ENCODE data around the gene GLG1. TPM values are rescaled to one million over a fixed set of nuclear protein-coding genes. Genes with fewer than 3 reads are reported as not detected.
"Not testable (repeated sequence)": the region's sequence is repeated elsewhere in the genome, so short reads cannot be mapped to it uniquely, and the experiment has no call there.

Gene GLG1
- polyA plus RNA-seq, 2 of the 4 experiments (the other 2 are of a cell fraction) = 51.9 to 90.6 TPM

DNA sequence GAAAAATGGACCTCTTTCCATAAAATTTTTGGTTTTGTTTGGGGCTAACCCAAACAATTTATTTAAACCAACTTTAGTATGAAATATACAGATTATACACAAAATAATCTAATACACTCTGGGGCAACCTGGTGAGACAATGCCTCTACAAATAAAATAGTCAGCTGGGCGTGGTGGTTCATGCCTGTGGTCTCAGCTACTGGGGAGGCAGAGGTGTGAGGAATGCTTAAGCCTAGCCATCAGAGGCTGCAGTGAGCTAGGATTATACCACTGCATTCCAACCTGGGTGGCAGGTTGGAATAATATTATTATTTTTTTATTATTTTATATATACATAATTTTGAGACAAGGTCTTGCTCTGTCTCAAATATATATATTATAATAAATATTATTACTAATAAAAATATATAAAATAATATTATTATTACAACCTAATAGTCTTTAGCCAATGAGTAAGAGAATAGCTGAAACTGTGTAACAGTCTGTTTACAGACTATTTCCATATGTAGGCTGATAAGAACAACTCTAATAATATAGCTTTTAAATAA is 50.5 kb downstream of the GLG1 start:
- H3K9me3 ChIP-seq = no peaks in the 10 kb centered on the region
- 89% methylated on average over 1 of the region's 1 CpG for WGBS (ENCODE audit: missing lambda C conversion rate)
- no peak for DNase-seq (ENCODE audit: low read depth in 1 of 2, low spot score in 1 of 2)
- TF ChIP-seq JUN (IDR thresholded peaks at IDR 0.05) (no peak), MAFK (IDR thresholded peaks at IDR 0.05; ENCODE audit: partially characterized antibody) (no peak), EHMT2 (IDR thresholded peaks at IDR 0.05; ENCODE audit: low read depth) (no peak), FOSL2 (IDR thresholded peaks at IDR 0.05) (no peak), FOSL2 (CRISPR knock-in tag; IDR thresholded peaks at IDR 0.05) (no peak), SREBF2 (IDR thresholded peaks at IDR 0.05) (no peak), TFCP2L1 (CRISPR knock-in tag; IDR thresholded peaks at IDR 0.05) (no peak)
- ChIA-PET POLR2A (interaction anchor here (0.6 to 0.7 kb wide), 2 partner anchors 51 to 261 kb away, joined by 3 to 4 read pairs; partner anchors contain the start of gene GLG1), CTCF (interaction anchor here (1.0 to 1.5 kb wide), 3 partner anchors 14 to 42 kb away, joined by 3 to 4 read pairs (median 3); no protein-coding TSS in a partner anchor)
- ATAC-seq = no peak
- H3K4me3 ChIP-seq = no peak overlapping the region
- H3K4me2 ChIP-seq = no peak overlapping the region; the same call in 2 of the 3 replicates
- no peak for FAIRE-seq
- no peak overlapping the region for H3K27ac ChIP-seq
- peaks cover 9% of the 10 kb centered on the region; the same call in 1 of the 3 replicates for H3K4me1 ChIP-seq

DNA sequence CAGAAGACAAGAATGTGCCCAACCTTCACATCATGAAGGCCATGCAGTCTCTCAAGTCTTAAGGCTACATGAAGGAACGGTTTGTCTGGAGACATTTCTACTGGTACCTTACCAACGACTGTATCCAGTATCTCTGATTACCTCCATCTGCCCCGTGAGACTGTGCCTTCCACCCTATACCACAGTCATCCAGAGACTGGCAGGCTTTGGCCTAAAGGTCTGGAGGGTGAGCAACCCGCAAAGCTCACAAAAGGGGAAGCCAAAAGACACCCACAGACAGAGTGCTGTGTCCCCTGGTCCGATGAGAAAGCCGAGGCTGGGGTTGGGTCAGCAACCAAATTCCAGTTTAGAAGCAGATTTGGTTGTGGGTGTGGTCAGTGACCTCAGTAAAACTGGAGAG is 54.6 kb downstream of the GLG1 start:
- H3K27ac ChIP-seq; H3K4me1 ChIP-seq; POLR2A ChIA-PET; H3K4me2 ChIP-seq; DNase-seq (ENCODE audit: low read depth in 1 of 2, low spot score in 1 of 2); CTCF ChIA-PET; ATAC-seq; FAIRE-seq; H3K9me3 ChIP-seq; H3K4me3 ChIP-seq: not testable (repeated sequence)
- 97% methylated on average over 6 of the region's 6 CpGs for WGBS (ENCODE audit: missing lambda C conversion rate)

DNA sequence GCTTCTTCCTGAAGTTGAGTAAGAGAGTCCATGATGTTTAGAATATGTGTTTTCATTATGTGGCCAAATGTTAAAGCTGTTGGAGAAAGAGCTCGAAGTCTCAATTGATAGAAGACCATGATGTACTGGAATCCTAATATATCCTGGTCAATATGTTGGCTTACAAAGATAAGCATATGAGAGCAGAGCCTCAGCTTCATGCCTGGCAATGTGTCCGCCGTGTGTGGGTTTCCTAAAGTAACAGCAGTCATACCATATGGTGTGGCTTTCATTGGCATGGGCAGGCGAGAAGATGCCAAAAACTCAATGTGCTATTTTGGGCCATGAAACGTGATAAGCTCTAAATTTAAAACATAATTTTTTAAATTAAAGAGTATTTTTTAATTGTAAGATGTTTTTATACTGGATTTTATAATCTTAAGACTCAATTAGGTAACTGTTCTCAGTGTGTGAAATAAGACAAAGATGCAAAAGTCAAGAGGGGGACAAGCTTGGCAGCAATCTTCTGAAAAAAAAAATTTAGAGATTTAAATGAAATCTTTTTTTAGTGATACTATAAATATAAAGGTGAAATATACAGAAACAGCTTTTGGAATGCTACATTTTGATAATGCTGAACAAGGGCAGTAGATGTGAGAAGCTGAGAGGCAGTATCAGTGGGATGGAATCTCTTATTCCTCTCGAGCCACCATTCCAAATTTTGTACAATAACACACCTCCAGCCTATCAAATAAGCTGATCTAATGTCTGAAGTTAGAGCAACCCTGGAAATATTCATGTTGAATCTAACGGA is 56.5 kb downstream of the GLG1 start:
- 88% methylated on average over 7 of the region's 7 CpGs for WGBS (ENCODE audit: missing lambda C conversion rate)
- CTCF ChIA-PET = interaction anchor here (0.6 kb wide), 1 partner anchor 106 kb away, joined by 4 read pairs; no protein-coding TSS in a partner anchor
- H3K4me2 ChIP-seq; POLR2A ChIA-PET; ATAC-seq; H3K9me3 ChIP-seq; FAIRE-seq; H3K4me1 ChIP-seq; DNase-seq (ENCODE audit: low read depth in 1 of 2, low spot score in 1 of 2); H3K27ac ChIP-seq; H3K4me3 ChIP-seq: not testable (repeated sequence)

DNA sequence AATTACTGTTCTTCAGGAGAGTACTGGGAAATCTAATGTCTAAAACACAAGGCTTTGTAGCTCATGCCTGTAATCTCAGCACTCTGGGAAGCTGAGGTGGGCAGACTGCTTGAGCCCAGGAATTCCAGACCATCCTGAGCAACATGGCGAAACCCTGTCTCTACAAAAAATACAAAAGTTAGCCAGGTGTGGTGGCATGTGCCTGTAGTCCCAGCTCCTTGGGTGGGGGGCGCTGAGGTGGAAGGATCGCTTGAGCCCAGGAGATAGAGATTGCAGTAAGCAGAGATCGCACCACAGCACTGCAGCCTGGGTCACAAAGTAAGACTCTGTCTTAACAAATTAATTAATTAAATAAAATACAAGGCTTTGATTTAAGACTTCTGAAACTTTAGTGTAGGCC is 60.8 kb downstream of the GLG1 start:
- H3K4me3 ChIP-seq; DNase-seq (ENCODE audit: low read depth in 1 of 2, low spot score in 1 of 2); H3K9me3 ChIP-seq; POLR2A ChIA-PET; H3K4me1 ChIP-seq; CTCF ChIA-PET; H3K4me2 ChIP-seq; H3K27ac ChIP-seq; FAIRE-seq; ATAC-seq: not testable (repeated sequence)
- WGBS (ENCODE audit: missing lambda C conversion rate) = 89% methylated on average over 4 of the region's 4 CpGs

DNA sequence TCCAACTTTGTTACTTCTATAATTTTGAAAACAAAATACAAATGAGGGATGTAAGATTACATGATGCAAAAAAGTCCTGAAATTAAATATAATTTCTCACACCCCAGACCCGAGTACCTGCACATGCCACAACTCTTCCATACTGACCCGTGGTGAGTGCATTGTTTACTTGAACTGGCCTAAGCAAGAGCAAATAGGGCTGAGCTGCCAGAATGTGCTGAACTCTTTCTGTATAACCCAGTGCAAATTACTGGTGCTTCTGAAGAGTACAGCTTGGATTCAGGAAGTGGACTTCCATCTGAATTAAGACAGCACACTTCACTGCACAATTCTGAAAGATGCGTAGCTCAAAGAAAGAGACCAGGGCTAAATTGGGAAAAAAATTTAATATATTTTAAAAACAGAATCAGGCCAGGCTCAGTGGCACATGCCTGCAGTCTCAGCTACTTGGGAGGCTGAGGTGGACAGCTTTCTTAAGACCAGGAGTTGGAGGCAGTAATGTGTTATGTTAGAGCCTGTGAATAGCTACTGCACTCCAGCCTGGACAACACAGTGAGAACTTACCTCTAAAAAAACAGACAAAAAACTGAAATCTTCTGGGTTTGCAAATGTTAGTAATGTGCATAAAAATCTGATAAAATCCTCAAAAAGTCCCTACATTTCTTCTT is 63.9 kb downstream of the GLG1 start:
- H3K27ac ChIP-seq; POLR2A ChIA-PET; H3K4me2 ChIP-seq; H3K4me1 ChIP-seq; FAIRE-seq; H3K9me3 ChIP-seq; H3K4me3 ChIP-seq; DNase-seq (ENCODE audit: low read depth in 1 of 2, low spot score in 1 of 2); CTCF ChIA-PET: not testable (repeated sequence)
- 64% methylated on average over 2 of the region's 3 CpGs for WGBS (ENCODE audit: missing lambda C conversion rate)
- ATAC-seq = peak in 1 of 2 experiments; percentile 54; a peak in 2 of 6 replicates

DNA sequence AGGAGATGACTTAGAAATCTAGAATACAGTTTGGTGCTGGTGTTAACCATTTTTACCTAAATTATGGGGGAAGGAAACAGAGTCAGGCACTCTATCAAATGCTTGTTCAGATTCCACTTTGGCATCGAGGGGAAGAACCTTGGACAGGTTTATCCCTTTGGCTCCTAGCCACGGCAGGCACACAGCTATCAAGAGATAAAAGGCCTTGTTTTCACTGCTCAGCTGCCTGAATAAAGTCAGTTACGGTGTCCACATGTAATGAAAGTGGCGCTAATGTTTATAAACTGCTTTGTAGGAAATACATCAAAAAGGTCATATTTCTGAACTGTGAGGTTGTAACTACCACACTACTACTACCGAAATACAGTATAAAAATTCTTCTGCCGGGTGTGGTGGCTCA is 66.3 kb downstream of the GLG1 start:
- FAIRE-seq; H3K4me2 ChIP-seq; H3K4me1 ChIP-seq; H3K27ac ChIP-seq; CTCF ChIA-PET; DNase-seq (ENCODE audit: low read depth in 1 of 2, low spot score in 1 of 2); H3K4me3 ChIP-seq; H3K9me3 ChIP-seq; POLR2A ChIA-PET; ATAC-seq: not testable (repeated sequence)
- WGBS (ENCODE audit: missing lambda C conversion rate) = 63% methylated on average over 6 of the region's 6 CpGs

DNA sequence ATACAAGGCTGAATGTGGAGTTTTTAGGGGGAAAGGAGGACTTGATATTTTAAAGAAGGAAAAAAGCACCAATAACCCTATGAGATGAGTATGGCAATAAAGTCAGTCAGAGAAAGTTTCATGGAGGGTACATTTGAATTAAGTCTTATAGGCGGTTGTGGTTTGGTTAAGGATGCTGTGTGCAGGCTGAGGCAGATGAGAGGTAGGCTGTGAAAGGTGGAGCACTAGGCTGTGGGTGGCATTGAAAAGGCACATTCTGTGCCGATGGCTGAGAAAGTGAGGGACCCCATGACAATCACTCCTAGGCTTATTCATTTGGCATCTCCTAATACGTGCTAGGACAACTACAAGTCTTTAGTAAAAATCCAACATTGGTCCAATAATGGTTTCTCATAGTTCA is 68.1 kb downstream of the GLG1 start:
- FAIRE-seq; H3K4me3 ChIP-seq; POLR2A ChIA-PET; DNase-seq (ENCODE audit: low read depth in 1 of 2, low spot score in 1 of 2); H3K27ac ChIP-seq; ATAC-seq; H3K4me1 ChIP-seq; H3K4me2 ChIP-seq; H3K9me3 ChIP-seq; CTCF ChIA-PET: not testable (repeated sequence)
- WGBS (ENCODE audit: missing lambda C conversion rate) = 93% methylated on average over 1 of the region's 3 CpGs

DNA sequence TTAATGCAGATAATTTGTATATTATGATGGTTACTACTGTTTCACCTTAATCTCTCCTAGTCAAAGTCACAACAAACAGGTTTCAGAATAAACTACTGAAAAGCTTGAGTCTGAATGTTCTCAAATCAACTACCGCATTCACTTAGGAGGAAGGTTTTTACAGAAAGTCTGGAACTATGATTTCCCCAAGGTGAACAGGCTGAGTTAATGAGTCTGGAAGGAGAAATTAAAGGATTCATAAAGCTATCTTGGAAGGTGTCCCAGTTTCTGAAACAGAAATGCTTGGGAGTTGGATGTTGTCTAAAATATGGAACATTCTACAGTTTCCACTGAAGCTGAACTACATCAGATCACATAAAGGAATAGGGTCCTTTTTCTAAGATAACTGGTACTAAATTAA is 69.2 kb downstream of the GLG1 start:
- 96% methylated on average over 1 of the region's 1 CpG for WGBS (ENCODE audit: missing lambda C conversion rate)
- H3K4me2 ChIP-seq; H3K4me3 ChIP-seq; H3K9me3 ChIP-seq; ATAC-seq; POLR2A ChIA-PET; FAIRE-seq; DNase-seq (ENCODE audit: low read depth in 1 of 2, low spot score in 1 of 2); H3K4me1 ChIP-seq; CTCF ChIA-PET; H3K27ac ChIP-seq: not testable (repeated sequence)

DNA sequence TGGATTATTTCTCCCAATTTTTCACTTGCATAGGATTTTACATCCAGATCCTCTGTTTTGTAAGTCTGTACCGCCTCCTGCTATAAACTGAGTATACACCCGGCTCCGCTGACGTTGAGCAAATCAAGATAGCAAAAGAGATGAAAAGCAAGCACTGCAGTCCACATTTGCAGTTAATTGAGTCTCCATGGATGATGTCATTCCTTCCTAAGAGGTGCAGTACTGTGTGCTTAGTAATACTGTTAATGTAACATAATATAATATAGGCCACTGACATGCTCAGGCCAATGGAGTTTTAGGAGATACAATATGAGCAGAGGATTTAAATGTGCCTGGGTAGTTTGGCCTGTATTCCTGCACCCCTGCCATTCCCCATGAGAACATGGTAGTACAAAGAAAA is 72.3 kb downstream of the GLG1 start:
- H3K4me1 ChIP-seq; H3K4me3 ChIP-seq; H3K27ac ChIP-seq; CTCF ChIA-PET; H3K9me3 ChIP-seq; DNase-seq (ENCODE audit: low read depth in 1 of 2, low spot score in 1 of 2); H3K4me2 ChIP-seq; ATAC-seq; FAIRE-seq; POLR2A ChIA-PET: not testable (repeated sequence)
- WGBS (ENCODE audit: missing lambda C conversion rate) = 97% methylated on average over 4 of the region's 4 CpGs

Data from A549 (cell line).